Measurements from ENCODE around the gene RFNG. TPM values are rescaled to one million over a fixed set of nuclear protein-coding genes. Genes with fewer than 3 reads are reported as not detected.

The RFNG gene
- total and polyA plus RNA-seq, 5 donors from 2014 or later = 3.2 to 35.1 (median 5.4) TPM

- H3K4me1 ChIP-seq (ENCODE audit: control insufficient read depth, insufficient read depth, low read length, poor library complexity, severe bottlenecking) = peaks cover 23% of the 10 kb centered on the region
- DNase-seq (no peak), ATAC-seq (ENCODE audit: low read depth in 2 of 2) (no peak)
- H3K27me3 Mint-ChIP-seq = no peaks in the 10 kb centered on the region
- H3K9me3 ChIP-seq (ENCODE audit: control insufficient read depth in 2 of 2, low read length in 2 of 2) = no peaks in the 10 kb centered on the region
- H3K36me3 Mint-ChIP-seq = peaks cover 7% of the 10 kb centered on the region
- no peaks in the 10 kb centered on the region for H3K27me3 ChIP-seq (ENCODE audit: control insufficient read depth, insufficient read depth, low read length)
- peak overlapping the region; percentile 47 to 85 (median 83) for H3K4me3 Mint-ChIP-seq
- H3K36me3 ChIP-seq (ENCODE audit: control insufficient read depth, insufficient read depth, low read length) = peaks cover 10% of the 10 kb centered on the region
- peaks cover 0 to 27% (median 6%) of the 10 kb centered on the region in 4 donors for H3K4me1 Mint-ChIP-seq
- no peak overlapping the region for H3K27ac ChIP-seq (ENCODE audit: insufficient read depth, low read length, poor library complexity, severe bottlenecking)
- H3K9me3 Mint-ChIP-seq = peaks cover 0 to 1% (median 0%) of the 10 kb centered on the region in 7 donors
- H3K4me3 ChIP-seq (ENCODE audit: low read depth, low read length) = no peak overlapping the region
- H3K27ac Mint-ChIP-seq = peak overlapping the region in 2 of 3 donors; percentile 51 to 75
These were observed 1.4 kb downstream of the RFNG start for GRCh38 chr17:82050152-82050760.

- Histone ChIP-seq H3K4me3 (ENCODE audit: low read depth, low read length) (no peak overlapping the region), H3K9me3 (ENCODE audit: control insufficient read depth in 2 of 2, low read length in 2 of 2) (no peaks in the 10 kb centered on the region), H3K36me3 (ENCODE audit: control insufficient read depth, insufficient read depth, low read length) (peaks cover 4% of the 10 kb centered on the region), H3K27ac (ENCODE audit: insufficient read depth, low read length, poor library complexity, severe bottlenecking) (no peak overlapping the region), H3K27me3 (ENCODE audit: control insufficient read depth, insufficient read depth, low read length) (no peaks in the 10 kb centered on the region), H3K4me1 (ENCODE audit: control insufficient read depth, insufficient read depth, low read length, poor library complexity, severe bottlenecking) (peaks cover 23% of the 10 kb centered on the region)
- ATAC-seq (ENCODE audit: low read depth in 2 of 2) = no peak
- DNase-seq = no peak
- Mint-ChIP-seq H3K36me3 (peaks cover 7% of the 10 kb centered on the region), H3K4me1 (peaks cover 0 to 24% (median 6%) of the 10 kb centered on the region in 4 donors), H3K4me3 (peak overlapping the region in 2 of 4 donors; percentile 47 to 84), H3K9me3 (peaks cover 0 to 1% (median 0%) of the 10 kb centered on the region in 7 donors), H3K27ac (no peak overlapping the region), H3K27me3 (no peaks in the 10 kb centered on the region)
These were observed 2.1 kb downstream of the RFNG start for GRCh38 chr17:82049521-82049971.

DNA sequence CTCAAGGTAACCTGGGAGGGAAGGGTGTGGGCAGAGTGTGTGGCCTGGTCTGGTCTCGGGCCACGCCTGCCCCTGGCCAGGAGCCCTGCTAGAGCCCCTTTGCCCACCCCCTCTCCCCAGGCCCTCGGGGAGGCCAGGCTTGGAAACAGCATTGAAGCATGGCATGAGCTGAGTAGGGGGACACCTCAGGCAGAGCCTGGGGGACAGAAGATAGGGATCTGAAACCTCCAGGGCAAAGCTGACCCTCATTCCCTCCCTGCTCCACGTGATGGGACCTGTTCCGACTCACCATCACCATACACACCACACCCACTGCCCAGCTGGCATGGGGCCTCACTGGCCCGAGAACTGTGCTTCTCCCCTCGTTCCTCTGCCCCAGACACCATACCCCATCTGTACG, 2.5 kb downstream of the RFNG start:
- Histone ChIP-seq H3K36me3 (ENCODE audit: control insufficient read depth, insufficient read depth, low read length) (peaks cover 4% of the 10 kb centered on the region), H3K4me1 (ENCODE audit: control insufficient read depth, insufficient read depth, low read length, poor library complexity, severe bottlenecking) (peaks cover 23% of the 10 kb centered on the region), H3K27me3 (ENCODE audit: control insufficient read depth, insufficient read depth, low read length) (no peaks in the 10 kb centered on the region), H3K9me3 (ENCODE audit: control insufficient read depth in 2 of 2, low read length in 2 of 2) (no peaks in the 10 kb centered on the region), H3K27ac (ENCODE audit: insufficient read depth, low read length, poor library complexity, severe bottlenecking) (no peak overlapping the region), H3K4me3 (ENCODE audit: low read depth, low read length) (no peak overlapping the region)
- H3K27ac Mint-ChIP-seq = no peak overlapping the region
- H3K4me3 Mint-ChIP-seq = peak overlapping the region in 1 of 4 donors; percentile 11
- peaks cover 7% of the 10 kb centered on the region for H3K36me3 Mint-ChIP-seq
- H3K27me3 Mint-ChIP-seq = no peaks in the 10 kb centered on the region
- peaks cover 0 to 1% (median 0%) of the 10 kb centered on the region in 7 donors for H3K9me3 Mint-ChIP-seq
- peaks cover 0 to 24% (median 6%) of the 10 kb centered on the region in 4 donors for H3K4me1 Mint-ChIP-seq
- DNase-seq = no peak
- no peak for ATAC-seq (ENCODE audit: low read depth in 2 of 2)

- H3K36me3 Mint-ChIP-seq = peaks cover 7% of the 10 kb centered on the region
- Histone ChIP-seq H3K27me3 (ENCODE audit: control insufficient read depth, insufficient read depth, low read length) (no peaks in the 10 kb centered on the region), H3K9me3 (ENCODE audit: control insufficient read depth in 2 of 2, low read length in 2 of 2) (no peaks in the 10 kb centered on the region), H3K36me3 (ENCODE audit: control insufficient read depth, insufficient read depth, low read length) (no peaks in the 10 kb centered on the region), H3K27ac (ENCODE audit: insufficient read depth, low read length, poor library complexity, severe bottlenecking) (no peak overlapping the region), H3K4me3 (ENCODE audit: low read depth, low read length) (no peak overlapping the region), H3K4me1 (ENCODE audit: control insufficient read depth, insufficient read depth, low read length, poor library complexity, severe bottlenecking) (peaks cover 20% of the 10 kb centered on the region)
- peak overlapping the region in 1 of 4 donors; percentile 52 for H3K4me3 Mint-ChIP-seq
- no peak overlapping the region for H3K27ac Mint-ChIP-seq
- H3K9me3 Mint-ChIP-seq = peaks cover 0 to 1% (median 0%) of the 10 kb centered on the region in 7 donors
- peaks cover 0 to 24% (median 6%) of the 10 kb centered on the region in 4 donors for H3K4me1 Mint-ChIP-seq
- ATAC-seq (ENCODE audit: low read depth in 2 of 2) (no peak), DNase-seq (no peak)
- no peaks in the 10 kb centered on the region for H3K27me3 Mint-ChIP-seq
These were observed 3.0 kb downstream of the RFNG start for GRCh38 chr17:82048571-82048971.

GRCh38 chr17:82047914-82048570, 3.6 kb downstream of the RFNG start:
- DNase-seq (no peak), ATAC-seq (ENCODE audit: low read depth in 2 of 2) (no peak)
- peaks cover 7% of the 10 kb centered on the region for H3K36me3 Mint-ChIP-seq
- H3K4me3 Mint-ChIP-seq = peak overlapping the region in 3 of 4 donors; percentile 52 to 83 (median 66)
- peaks cover 0 to 20% (median 5%) of the 10 kb centered on the region in 4 donors for H3K4me1 Mint-ChIP-seq
- Histone ChIP-seq H3K27ac (ENCODE audit: insufficient read depth, low read length, poor library complexity, severe bottlenecking) (no peak overlapping the region), H3K36me3 (ENCODE audit: control insufficient read depth, insufficient read depth, low read length) (no peaks in the 10 kb centered on the region), H3K4me1 (ENCODE audit: control insufficient read depth, insufficient read depth, low read length, poor library complexity, severe bottlenecking) (peaks cover 14% of the 10 kb centered on the region), H3K27me3 (ENCODE audit: control insufficient read depth, insufficient read depth, low read length) (no peaks in the 10 kb centered on the region), H3K4me3 (ENCODE audit: low read depth, low read length) (no peak overlapping the region), H3K9me3 (ENCODE audit: control insufficient read depth in 2 of 2, low read length in 2 of 2) (no peaks in the 10 kb centered on the region)
- no peaks in the 10 kb centered on the region for H3K27me3 Mint-ChIP-seq
- H3K27ac Mint-ChIP-seq = no peak overlapping the region
- peaks cover 0 to 1% (median 0%) of the 10 kb centered on the region in 7 donors for H3K9me3 Mint-ChIP-seq

GRCh38 chr17:82047379-82047778, 4.2 kb downstream of the RFNG start:
- Mint-ChIP-seq H3K27me3 (no peaks in the 10 kb centered on the region), H3K27ac (peak overlapping the region in 1 of 3 donors; percentile 52), H3K9me3 (peaks cover 0 to 1% (median 0%) of the 10 kb centered on the region in 7 donors), H3K36me3 (peaks cover 7% of the 10 kb centered on the region), H3K4me3 (peak overlapping the region in 3 of 4 donors; percentile 52 to 83 (median 66)), H3K4me1 (peaks cover 0 to 15% (median 3%) of the 10 kb centered on the region in 4 donors)
- ATAC-seq (ENCODE audit: low read depth in 2 of 2) (no peak), DNase-seq (no peak)
- Histone ChIP-seq H3K36me3 (ENCODE audit: control insufficient read depth, insufficient read depth, low read length) (no peaks in the 10 kb centered on the region), H3K27me3 (ENCODE audit: control insufficient read depth, insufficient read depth, low read length) (no peaks in the 10 kb centered on the region), H3K9me3 (ENCODE audit: control insufficient read depth in 2 of 2, low read length in 2 of 2) (no peaks in the 10 kb centered on the region), H3K4me3 (ENCODE audit: low read depth, low read length) (no peak overlapping the region), H3K27ac (ENCODE audit: insufficient read depth, low read length, poor library complexity, severe bottlenecking) (no peak overlapping the region), H3K4me1 (ENCODE audit: control insufficient read depth, insufficient read depth, low read length, poor library complexity, severe bottlenecking) (peaks cover 8% of the 10 kb centered on the region)

GRCh38 chr17:82046903-82047302, 4.7 kb downstream of the RFNG start:
- Histone ChIP-seq H3K27me3 (ENCODE audit: control insufficient read depth, insufficient read depth, low read length) (no peaks in the 10 kb centered on the region), H3K9me3 (ENCODE audit: control insufficient read depth in 2 of 2, low read length in 2 of 2) (no peaks in the 10 kb centered on the region), H3K27ac (ENCODE audit: insufficient read depth, low read length, poor library complexity, severe bottlenecking) (no peak overlapping the region), H3K4me1 (ENCODE audit: control insufficient read depth, insufficient read depth, low read length, poor library complexity, severe bottlenecking) (peaks cover 6% of the 10 kb centered on the region), H3K4me3 (ENCODE audit: low read depth, low read length) (no peak overlapping the region), H3K36me3 (ENCODE audit: control insufficient read depth, insufficient read depth, low read length) (no peaks in the 10 kb centered on the region)
- Mint-ChIP-seq H3K9me3 (peaks cover 0 to 1% (median 0%) of the 10 kb centered on the region in 7 donors), H3K4me1 (peaks cover 0 to 15% (median 3%) of the 10 kb centered on the region in 4 donors), H3K27me3 (no peaks in the 10 kb centered on the region), H3K4me3 (peak overlapping the region in 2 of 4 donors; percentile 52 to 74), H3K27ac (no peak overlapping the region), H3K36me3 (peaks cover 7% of the 10 kb centered on the region)
- no peak for ATAC-seq (ENCODE audit: low read depth in 2 of 2)
- DNase-seq = no peak
